ENCODE measurements around the gene PTPRF.

Gene PTPRF

DNA sequence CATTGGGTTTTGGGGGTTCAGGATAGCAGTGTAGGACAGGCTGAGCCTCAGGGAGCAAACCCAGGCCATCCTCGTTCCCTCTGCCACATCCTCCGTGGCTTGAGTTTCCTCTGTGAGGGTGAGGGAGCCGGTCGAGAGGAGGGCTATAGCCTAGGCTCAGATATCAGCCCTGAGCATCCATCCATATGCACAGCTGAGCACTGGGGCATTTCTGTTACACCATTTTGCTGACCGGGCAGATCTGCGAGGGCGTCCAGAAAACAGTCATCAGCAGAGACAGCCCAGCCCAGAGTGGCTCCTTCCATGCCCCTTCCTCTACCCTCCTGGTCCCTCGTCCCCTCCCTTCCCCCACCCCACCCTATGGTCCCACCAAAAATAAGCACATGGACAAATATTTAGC is 53.5 kb downstream of the PTPRF start:
- DNase-seq, result no peak

DNA sequence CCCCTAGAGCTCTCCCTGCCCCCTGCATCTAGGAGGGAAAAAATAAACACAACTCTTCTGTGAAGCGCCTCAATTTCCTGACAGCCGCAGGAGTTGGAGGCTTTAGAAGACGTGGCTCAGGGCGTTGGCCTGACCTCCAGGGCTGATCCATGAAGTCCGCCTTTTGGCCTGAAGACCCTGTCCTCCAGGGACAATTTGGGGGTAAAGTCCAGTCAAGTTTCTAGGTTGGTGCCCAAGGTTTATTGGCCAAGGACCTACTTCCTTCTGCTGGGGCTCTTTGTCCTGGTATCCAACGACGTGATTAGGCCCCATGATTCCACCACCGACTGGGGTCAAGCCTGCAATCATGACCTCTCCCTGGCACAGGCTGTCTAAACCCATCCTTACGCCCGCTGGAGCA is 54.9 kb downstream of the PTPRF start:
- no peak for DNase-seq

DNA sequence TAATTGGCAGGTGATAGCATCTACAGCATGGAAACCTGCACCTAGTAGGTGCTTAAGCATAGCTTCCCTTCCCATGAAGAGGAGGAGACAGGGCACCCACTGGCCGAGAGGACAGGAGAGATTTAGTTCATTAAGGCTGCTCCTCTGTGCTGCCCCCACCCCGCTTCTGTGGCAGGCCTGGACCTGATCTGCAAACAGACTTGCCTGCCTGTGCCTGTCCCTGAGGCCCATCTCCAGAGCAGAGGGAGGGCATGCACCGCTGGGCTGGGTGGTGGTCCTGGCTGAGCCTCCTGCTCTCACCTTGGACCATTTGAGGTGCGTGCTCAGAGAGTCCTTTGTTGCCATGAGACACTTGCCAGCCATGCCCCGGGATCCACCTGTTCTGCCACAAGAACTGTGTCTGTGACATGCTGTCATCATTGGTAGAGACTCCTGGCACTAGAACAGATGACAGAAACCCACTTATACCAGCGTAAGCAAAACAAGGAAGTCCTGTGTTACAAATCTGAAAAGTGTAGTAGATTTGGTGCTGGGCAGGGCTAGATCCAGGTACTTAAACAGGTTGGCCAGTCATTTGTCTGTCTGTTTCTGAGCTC is 55.6 kb downstream of the PTPRF start:
- DNase-seq, result no peak

DNA sequence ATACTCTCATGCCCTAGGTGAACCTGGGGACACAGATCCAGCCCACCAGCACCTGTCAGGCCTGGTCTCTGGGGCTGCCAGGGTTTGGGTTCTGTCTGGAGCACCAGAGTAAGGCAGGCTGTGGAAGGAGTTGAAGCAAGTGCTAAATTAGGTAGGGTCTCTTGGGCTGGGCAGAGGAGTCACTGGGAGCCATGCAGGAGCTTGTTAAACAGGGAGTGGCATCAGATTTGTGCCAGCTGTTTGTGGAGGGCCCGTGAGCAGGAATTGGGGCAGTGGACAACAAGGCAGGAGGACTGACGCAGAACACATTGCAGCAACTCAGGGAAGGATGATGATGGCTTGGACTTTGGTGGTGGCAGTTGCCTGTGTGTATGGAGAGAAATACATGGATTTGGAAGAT is 56.3 kb downstream of the PTPRF start:
- no peak for DNase-seq

DNA sequence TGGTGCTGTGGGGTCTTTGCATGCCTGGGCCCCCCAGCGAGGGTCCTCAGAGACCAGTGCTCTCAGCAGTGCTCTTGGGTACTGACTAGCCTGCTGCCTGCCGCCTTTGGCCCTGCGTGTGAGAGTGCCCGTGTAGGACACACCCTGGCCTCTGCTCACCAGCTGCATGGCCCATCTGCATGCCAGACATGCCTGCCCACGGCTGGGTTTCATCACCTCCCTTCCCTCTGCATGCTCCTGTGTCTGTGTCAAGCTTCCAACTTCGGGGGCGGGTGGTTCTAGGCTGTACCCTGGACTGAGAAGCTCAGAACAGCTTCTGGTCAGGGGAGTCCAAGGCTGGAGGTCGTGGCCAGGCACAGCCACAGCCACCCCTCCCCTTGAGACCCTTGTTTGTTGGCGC is 56.9 kb downstream of the PTPRF start:
- no peak for DNase-seq

DNA sequence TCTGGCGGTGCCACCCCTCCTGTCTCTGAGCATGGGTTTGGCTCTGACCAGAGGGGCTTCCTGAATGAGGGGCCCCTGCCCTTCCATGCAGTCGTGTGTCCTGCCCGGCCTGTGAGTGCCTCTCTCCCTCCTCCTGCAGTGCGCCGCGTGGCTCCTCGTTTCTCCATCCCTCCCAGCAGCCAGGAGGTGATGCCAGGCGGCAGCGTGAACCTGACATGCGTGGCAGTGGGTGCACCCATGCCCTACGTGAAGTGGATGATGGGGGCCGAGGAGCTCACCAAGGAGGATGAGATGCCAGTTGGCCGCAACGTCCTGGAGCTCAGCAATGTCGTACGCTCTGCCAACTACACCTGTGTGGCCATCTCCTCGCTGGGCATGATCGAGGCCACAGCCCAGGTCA is 57.9 kb downstream of the PTPRF start:
- DNase-seq, result no peak

DNA sequence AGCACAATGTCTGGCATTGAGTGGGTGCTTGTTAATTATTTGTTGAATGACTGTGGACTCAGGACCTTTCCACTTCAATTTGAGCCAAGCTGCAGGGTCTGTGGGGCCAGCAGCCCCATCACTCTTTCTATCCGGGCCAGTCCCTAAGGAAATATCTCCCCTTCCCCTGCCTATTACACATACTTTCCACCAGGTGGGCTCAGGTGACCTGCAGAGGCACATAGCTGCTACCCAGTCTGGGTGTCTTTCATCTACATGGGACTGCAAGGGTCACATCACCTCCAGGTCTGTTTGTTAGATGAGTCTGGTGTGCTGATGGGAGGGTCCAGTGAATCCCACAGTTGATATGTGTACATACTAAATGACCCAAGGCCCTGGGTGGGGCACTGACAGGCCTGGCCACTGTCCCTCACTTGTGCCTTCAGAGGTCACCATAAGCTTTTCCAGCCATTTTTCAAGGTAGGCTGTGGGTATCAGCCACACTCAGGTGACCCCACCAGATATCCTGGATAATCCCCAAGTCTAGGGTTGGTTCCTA is 59.8 kb downstream of the PTPRF start:
- DNase-seq, result no peak

DNA sequence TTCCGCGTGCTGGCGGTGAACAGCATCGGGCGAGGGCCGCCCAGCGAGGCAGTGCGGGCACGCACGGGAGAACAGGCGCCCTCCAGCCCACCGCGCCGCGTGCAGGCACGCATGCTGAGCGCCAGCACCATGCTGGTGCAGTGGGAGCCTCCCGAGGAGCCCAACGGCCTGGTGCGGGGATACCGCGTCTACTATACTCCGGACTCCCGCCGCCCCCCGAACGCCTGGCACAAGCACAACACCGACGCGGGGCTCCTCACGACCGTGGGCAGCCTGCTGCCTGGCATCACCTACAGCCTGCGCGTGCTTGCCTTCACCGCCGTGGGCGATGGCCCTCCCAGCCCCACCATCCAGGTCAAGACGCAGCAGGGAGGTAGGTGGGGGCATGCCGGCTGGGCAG is 60.5 kb downstream of the PTPRF start:
- no peak for DNase-seq

DNA sequence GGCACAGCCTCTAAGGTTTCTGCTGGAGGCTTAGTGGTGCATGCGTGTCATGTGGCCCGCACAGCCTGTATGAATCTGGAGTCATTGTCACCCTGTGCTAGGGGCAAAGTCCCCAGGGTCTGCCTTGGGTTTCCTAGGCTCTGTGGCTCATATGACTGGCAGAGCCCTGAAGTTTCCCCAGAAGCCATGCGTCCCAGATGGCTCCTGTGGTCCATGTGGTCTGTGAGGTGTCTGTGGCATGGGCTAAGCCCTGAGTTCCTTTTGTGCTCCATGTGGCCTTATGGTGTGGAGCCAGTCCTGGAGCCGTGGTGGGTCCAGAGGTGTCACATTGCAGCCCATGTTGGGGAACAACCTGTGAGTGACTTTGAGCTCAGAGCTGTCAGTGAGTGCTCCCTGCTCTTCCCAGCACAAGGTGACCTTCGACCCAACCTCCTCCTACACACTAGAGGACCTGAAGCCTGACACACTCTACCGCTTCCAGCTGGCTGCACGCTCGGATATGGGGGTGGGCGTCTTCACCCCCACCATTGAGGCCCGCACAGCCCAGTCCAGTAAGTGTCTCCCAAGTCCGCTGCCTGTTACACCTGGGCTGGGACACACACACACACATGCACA is 61.5 kb downstream of the PTPRF start:
- no peak for DNase-seq

DNA sequence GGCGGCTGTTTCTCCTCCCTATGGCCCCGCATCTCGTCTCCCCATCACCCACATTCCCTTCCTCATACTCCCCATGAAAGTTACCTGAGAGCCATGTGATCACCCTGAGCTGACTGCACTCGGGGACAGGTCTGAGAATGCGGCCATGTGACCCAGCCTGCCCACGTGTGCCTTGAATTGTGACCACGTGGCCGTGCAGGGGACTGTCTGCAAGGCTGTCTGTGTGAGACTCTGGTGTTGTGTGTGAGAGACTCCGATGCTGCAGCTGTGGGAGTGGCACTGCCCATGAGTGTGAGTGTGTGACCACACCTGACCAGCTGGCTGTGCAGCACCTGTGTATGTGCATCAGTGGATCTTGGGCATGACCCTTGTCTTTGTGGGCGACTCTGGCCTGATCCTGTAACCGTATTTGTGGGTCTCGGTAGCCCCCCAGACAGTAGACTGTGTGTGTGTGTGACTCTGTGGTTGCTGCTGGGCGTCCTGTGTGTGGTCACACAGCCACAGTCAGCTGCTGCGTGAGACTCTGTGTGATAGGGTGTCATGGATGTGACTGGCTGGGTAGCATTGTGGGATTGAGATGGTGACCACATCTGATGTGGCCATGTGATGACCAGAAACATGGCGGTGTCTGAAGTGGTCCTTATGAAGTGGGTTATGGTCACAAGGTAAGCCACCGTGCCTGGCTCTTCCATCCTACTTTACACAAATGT is 62.4 kb downstream of the PTPRF start:
- DNase-seq, result no peak

DNA sequence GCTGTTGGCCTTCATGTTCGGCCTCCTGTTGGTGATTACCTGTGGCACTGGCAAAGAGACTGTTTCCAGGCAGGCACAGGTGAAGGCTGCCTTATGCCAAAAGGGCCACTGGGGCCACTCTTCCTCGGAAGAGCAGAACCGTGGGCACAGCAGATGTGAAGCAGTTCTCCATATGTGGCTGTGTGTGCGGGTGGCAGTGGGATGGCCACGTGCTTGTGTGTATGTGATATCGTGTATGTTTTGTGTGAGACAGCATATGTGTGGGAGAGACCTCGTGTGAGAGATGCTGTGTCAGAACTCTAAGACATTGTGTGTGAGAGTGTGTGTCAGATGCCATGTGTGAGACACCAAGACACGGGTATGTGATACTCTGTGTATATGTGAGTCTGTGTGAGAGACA is 65.9 kb downstream of the PTPRF start:
- no peak for DNase-seq

DNA sequence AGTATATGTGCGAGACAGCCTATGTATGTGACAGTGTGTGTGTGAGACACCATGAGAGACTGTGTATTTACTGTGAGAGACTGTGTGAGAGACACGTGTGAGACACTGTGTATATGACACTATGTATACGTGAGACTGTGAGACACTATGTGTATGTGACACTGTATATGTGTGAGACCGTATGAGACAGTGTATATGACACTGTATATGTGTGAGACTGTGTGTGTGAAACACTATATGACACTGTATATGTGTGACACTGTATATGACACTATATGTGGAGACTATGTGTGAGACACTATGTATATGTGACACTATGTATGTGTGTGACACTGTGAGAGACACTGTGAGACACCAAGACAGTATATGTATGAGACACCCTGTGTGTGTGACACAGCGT is 66.3 kb downstream of the PTPRF start:
- DNase-seq, result no peak

DNA sequence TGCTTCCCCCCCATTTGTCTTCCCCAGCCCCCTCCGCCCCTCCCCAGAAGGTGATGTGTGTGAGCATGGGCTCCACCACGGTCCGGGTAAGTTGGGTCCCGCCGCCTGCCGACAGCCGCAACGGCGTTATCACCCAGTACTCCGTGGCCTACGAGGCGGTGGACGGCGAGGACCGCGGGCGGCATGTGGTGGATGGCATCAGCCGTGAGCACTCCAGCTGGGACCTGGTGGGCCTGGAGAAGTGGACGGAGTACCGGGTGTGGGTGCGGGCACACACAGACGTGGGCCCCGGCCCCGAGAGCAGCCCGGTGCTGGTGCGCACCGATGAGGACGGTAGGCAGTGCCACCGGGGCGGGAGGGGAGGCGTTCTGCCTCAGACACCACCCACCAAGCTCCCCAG is 67.0 kb downstream of the PTPRF start:
- DNase-seq, result no peak

DNA sequence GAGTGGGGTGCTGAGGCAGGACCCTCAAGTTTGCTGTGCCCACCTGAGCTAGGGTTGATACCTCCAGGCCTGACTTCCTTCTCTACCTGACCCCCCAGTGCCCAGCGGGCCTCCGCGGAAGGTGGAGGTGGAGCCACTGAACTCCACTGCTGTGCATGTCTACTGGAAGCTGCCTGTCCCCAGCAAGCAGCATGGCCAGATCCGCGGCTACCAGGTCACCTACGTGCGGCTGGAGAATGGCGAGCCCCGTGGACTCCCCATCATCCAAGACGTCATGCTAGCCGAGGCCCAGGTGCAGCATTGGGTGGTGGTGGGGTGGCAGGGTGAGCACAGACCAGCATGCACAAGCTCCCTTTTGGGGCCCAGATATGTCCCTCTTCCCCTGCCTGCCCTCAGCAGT is 67.9 kb downstream of the PTPRF start:
- DNase-seq, result no peak

DNA sequence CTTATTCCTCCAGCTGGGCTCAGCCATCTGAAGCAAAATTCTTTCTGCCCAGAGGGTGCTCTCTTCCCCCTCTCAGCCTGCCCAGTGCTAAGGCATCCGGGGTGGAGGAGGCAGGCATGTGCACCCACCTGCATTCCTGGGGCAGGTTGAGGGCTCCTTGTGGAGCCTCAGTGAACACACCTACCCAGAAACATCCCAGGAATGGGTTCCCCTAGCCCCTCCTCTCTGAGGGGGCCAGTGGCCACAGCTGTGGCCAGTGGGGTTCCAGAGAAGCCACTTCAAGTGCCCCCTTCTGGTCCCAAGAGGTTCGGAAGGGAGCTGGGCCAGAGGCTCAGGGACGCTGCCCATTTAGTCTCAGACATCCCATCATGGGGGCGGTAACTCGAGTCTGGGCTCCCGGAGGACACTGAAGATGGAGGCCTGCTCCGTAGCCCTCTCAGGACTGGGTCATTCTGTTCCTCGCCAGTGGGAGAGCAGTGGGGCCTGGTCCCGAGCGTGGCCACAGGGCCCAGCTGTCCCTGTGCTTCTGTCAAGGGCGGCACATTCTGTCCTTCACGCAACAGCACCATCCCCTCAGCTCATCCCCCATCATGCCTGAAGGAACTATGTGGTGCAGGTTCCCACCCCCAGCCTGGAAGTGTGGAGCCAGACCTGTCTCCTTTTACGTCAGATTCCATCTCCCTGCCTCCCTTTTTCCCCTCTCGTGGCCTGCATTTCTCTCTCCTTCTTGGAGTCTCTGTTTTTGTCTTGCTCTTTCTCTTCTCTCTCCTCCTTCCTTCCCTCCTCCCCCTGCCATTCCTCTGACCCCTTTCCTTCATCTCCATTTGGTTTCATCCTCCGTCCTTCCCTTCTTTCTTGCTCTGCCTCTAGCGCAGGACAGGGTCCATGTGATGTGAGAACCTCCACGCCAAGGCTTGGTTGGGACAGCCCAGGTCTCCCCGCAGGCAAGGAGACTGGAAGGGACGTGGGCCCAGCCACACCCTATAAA is 69.6 kb downstream of the PTPRF start:
- DNase-seq, result no peak

DNA sequence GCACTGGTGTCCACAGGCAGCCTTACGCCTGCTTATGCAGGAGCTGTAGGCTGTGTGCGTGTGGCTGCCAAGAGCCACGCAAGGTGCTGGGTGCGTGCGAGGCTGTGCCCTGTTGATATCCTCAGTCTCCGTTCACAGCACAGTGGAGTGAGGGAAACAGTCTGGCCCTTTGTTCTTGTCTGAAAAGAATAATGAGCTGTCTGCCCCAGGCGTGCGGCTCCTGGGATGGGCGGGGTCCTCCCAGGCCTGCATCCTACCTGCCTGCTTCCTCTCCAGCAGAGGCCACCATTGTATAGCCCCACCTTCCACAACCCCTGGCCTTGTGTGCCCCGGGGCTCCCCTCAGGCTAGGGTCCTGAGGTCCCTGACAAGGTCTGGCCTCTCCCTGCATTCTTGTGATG is 72.3 kb downstream of the PTPRF start:
- DNase-seq, result no peak

DNA sequence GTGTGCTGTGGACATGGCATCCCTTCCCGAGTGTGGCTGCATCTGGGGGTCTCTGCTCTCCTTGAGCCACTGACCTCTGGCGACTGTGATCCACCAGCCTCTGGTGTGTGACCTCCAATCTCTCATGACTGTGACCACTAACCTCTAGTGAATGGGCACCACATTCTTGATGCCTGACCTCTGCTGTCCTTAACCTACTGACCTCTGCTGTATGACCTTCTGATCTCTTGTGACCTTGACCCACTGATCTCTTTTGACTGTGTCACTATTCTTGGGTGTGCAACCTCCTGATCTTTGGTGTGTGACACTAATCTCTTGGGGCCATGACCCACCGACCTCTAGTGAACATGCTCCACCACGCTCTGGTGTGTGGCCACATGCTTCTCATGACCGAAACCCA is 73.5 kb downstream of the PTPRF start:
- DNase-seq, result no peak

DNA sequence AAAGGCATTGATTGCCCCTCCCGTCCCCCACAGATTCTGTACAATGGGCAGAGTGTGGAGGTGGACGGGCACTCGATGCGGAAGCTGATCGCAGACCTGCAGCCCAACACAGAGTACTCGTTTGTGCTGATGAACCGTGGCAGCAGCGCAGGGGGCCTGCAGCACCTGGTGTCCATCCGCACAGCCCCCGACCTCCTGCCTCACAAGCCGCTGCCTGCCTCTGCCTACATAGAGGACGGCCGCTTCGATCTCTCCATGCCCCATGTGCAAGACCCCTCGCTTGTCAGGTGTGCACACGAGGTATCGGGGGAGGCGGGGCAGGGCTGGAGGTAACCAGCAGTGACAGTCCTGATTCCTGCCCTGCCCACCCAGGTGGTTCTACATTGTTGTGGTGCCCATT is 74.5 kb downstream of the PTPRF start:
- DNase-seq, result no peak

DNA sequence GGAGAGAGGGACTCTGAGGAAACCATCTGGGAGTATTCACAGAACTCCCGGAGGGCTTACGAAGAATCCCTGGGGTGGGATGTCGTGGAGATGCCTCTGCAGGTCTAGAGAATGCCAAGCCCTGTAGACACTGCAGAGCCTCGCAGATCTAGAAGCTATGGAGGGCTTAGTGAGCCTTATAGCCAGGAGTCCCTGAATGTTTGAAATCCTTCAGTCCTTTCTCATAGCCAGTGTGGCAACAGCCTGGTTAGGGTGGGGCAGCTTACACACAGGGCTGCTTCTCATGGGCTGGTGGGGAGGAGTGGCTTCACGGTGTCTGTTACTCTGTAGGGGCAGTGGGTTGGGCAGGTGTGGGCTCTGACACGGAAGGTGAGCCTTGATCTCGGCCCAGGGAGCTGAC is 75.1 kb downstream of the PTPRF start:
- DNase-seq, result no peak

DNA sequence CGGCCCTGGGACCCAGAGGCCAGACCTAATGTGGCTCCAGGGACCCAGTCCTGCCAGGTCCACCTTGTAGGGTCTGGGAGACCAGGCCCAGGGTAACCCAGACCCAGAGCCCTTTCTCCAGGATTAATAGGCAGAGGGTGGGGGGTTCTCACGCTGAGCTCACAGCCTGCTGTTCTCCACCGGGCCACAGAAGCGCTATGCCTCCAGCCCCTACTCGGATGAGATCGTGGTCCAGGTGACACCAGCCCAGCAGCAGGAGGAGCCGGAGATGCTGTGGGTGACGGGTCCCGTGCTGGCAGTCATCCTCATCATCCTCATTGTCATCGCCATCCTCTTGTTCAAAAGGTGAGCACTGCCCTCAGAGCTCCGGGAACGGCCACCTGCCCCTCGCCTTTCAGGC is 75.9 kb downstream of the PTPRF start:
- no peak for DNase-seq

DNA sequence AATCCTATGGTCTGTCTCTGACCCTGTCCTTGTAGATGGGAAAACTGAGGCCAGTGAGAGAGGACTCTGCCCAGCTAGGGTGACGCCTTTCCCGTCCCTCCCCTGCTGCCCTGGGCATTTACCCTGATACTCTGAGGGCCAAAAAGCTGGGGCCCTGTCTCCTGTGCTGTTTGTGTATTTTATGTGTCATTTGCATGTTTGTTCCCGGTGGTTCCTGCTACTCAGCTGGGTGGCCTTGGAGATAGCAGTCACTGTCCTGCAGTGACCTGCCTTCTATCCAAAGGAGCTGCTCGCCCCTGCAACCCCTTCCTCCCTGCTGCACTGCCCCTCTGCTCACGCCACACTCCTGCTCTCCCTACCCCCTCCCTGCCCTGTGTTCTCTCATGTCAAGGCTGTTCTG is 78.1 kb downstream of the PTPRF start:
- DNase-seq, result no peak

DNA sequence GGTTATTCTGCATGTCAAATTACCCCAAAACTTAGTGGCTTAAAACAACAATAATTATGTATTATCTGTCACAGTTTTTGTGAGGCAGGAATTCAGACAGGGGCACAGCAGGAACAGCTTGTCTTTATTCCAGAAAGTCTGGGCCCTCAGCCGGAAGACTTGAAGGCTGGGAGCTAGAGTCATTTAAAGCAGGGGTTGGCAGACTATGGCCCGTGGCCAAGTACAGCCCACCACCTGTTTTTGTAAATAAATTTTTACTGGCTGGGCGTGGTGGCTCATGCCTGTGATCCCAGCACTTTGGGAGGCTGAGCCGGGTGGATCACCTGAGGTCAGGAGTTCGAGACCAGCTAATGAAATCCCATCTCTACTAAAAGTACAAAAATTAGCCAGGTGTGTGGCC is 79.7 kb downstream of the PTPRF start:
- DNase-seq, result no peak

DNA sequence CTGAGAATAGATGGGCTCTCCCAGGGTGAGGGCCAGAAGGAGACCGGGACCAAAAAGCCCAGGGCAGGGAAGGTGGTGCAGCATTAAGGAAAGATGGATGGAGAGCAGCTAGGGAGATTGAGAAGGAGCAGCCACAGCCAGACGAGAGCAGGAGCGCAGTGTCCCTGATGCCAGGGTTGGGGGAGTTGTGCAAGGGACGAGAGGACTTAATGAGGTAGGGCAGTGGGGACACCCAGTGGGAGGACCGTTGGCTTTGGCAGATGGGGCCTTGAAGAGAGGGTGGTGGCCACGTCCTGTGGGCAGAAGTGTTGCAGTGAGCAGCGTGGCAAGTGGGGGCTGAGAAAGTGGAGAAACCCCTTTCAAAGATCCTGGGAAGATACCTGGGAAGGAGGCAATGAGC is 81.3 kb downstream of the PTPRF start:
- DNase-seq, result no peak
